Putamen (tissue), 1 donor: ENCODE data around the gene F7.
A peak's percentile ranks its signal among the peaks of the same experiment; 100 is the strongest.
"Not testable (repeated sequence)": the region's sequence is repeated elsewhere in the genome, so short reads cannot be mapped to it uniquely, and the experiment has no call there.

ENCODE experiments used
- DNase-seq: peaks from one replicate; pipeline ENCODE4 v3.0.0-alpha.2; 2016; ENCODE audit warnings: low spot score

The F7 gene

GRCh38 chr13:113153810-113154748 lies 48.5 kb downstream of the F7 start:
- peak; percentile 79 for DNase-seq

DNA sequence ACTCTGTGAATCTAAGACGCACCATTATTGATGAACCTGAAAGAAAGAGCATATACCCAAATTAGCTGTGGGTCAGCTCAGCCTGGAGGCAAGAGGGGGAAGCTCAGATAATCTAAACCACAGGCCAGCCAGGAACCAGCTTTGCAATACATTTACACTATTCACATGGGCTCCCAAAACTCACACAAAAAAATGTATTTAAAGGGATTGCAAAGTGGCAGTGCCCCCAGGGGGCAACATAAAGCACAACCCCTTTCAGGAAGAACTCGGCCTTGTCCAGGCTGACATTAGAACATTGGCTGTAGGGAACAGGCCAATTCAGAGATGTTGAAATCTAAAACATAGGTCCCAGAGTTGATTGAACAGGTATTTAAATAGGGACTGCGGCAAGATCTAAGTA lies 49.6 kb downstream of the F7 start:
- no peak for DNase-seq

GRCh38 chr13:113155982-113156655 lies 50.5 kb downstream of the F7 start:
- no peak for DNase-seq

DNA sequence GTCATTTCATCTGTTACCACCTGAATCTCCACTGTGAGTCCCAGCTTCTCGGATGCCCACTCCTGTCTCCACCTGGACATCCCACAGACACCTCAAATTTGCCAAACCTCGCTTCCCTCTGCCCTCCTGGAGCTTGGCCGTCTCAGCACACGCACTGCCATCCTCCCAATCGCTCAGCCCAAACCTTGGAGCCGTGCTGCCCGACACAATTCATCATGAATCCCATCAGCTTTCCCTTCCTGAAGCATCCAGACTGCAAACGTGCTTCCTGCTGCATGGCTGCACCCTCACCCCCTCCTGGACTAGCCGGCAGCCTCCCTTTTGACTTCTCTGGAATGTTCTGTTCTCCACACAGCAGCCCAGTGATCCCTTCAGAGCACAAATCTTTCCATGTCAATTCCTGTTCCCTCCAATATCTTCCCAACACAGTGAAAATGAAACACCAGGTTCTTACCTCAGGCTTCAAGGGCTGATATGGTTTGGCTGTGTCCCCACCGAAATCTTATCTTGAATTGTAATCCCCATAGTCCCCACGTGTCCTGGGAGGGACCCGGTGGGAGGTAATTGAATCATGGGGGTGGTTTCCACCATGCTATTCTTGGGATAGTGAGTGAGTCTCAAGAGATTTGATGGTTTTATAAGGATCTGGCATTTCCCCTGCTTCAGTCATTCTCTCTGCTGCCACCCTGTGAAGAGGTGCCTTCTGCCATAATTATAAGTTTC lies 51.8 kb downstream of the F7 start:
- DNase-seq, result no peak

DNA sequence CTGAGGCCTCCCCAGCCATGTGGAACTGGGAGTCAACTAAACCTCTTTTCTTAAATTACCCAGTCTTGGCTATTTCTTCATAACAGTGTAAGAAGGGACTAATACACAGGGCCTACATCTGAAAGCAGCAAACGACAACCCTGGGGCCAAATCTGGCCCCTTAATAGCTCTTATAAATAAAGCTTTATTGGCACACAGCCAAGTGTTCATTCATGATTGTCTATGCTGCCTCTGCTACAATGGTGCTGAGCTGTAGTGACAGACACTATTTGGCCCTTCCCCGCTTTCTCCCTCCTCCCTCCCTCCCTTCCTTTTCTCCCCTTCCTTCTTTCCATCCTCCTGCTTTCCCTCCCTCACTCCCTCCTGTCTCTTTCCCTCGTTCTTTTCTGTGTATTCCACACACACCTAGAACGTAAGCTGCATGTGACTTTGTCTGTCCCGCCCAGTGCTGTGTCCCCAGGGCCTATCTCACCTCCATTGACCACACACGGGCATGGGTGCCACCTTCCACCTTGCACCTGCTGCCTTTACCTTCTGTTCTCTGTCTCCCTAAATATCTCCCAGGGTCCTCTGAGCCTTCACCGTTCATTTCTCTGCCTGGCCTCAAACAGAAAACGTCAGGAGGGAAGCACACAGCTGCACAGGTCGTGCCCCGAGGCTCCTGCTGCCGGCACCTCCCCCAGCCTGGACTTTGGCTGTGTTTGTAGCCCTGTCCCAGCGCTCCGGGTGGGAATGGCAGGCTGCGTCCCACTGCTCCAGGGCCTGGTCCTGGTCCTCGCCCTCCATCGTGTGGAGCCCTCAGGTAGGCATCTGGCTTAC lies 52.5 kb downstream of the F7 start, which contains the start of gene PROZ:
TSS of gene PROZ (plus strand) at position 720 of the 819 bp plus-strand sequence. CDS start at position 733, 13 bp downstream.
- no peak for DNase-seq

DNA sequence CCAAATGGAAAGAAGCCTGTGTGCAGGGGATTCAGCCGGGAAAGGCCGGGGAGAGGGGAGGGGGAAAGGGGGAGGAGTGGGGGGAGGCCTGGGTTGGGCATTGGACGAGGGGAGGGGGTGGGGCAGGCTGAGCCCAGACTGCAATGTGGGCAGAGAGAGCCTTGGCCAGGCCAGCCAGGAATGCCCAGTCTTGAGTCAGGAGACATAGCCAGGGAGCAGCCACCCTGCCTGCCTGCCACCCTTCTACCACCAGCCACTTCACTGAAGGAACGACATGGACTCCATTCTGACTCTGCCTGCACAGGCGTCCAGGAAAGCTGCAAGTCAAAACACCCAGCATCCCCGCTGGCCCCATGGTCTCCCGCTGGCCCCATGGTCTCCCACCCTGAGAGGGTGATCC lies 53.4 kb downstream of the F7 start:
- no peak for DNase-seq

GRCh38 chr13:113159701-113160100 lies 54.1 kb downstream of the F7 start:
- no peak for DNase-seq

DNA sequence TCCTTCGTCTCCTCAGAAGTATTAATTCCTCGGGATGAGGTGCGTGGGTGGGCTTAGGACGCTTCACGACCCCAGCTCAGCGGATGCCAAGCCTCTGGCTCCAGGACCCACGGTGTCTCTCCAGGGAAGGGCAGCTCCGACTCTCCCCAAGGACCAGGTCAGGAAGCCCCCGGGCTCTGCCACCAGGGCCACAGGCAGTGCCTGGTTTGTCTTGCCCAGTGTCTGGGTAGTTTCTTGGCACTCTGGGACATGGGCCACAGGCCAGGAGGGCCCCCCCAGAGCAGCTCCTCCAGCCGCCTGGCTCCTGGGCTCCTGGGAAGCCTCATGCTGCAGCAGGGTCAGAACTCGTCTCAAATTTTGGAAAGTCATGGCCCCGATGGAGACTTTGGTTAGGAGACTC lies 55.4 kb downstream of the F7 start:
- no peak for DNase-seq

DNA sequence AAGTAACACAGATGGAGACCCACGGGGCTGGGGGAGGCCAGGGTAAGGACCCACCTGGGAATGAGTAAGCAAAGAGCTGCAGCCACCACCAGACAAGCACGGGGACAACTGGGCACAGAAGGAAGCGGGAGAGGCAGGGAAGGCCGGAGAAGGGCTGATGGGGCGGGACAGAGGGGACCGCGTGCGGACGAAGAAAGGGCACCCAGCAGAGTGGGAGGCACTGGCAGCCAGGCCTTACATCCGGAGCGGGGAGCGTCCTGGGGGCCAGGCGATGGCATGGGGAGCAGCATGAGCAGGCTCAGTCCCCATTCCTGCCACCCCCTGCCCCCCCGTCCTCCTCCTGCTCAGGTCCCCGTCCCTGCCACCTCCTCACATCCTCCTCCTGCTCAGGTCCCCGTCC lies 55.8 kb downstream of the F7 start:
- DNase-seq, result no peak

GRCh38 chr13:113161975-113162374 lies 56.4 kb downstream of the F7 start:
- not testable (repeated sequence) for DNase-seq

GRCh38 chr13:113162783-113163685 lies 57.4 kb downstream of the F7 start:
- peak; percentile 20 for DNase-seq

- DNase-seq, result no peak
These were observed 58.9 kb downstream of the F7 start for GRCh38 chr13:113164492-113164891.

DNA sequence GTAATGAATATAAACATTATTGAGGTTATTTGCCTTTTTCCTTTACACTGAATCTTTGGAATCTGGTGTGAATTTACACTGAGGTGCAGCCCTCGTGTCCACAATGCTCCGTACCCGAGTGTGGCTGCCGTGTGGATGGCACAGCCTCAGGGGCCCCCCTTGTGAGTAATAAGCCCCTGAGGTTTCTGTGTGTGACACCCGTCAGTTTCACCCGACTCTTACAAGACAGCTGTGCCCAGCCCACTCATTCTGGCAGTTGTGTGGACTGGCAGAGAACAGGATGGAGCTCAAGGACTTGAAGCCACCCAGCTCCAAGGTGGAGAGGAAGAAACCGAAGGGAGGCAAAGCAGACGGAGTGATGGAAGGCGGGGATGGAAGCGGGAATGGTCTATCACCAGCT lies 60.7 kb downstream of the F7 start:
- no peak for DNase-seq

- DNase-seq, result no peak
These were observed 61.1 kb downstream of the F7 start for GRCh38 chr13:113166681-113167080.

DNA sequence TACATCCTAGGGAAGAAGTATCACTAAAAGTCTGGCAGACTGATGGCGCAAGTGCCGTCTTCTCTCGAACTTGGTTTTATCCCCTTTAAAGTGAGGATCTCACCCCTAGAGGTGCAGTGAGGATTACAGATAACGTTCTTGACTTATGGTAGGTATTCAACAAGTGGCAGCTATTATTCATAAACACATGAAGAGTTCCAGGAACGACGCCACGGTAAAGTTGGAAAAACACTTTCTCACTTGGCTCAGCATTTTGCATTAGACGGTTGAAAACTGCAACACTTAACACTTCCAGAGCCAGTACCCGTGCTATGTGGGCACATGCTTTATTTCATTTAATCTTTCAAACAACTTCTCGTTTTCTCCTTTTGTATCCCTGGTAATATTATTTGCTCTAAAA lies 61.6 kb downstream of the F7 start:
- no peak for DNase-seq

DNA sequence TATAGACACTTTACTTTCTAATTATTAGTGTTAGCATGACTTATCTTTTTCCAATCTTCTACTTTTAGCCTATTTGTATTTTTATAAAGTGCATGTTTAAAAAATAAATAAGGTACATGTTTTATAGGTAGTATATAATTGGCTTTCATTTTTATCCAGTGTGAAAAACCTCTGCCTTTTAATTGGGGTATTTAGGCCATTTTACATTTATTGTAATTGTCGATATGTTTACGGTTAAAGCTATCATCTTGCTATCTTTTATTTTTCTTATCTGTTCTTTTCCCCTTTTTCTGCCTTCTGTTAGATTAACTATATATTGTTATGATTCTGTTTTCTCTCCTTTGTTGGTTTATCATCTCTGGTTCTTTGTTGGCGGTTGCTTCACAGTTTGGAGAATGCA lies 62.0 kb downstream of the F7 start:
- no peak for DNase-seq

GRCh38 chr13:113168211-113168610 lies 62.6 kb downstream of the F7 start:
- DNase-seq, result no peak

- no peak for DNase-seq
These were observed 64.0 kb downstream of the F7 start for GRCh38 chr13:113169277-113170272.
